CD4-positive, alpha-beta memory T cell (primary cell): ENCODE measurements around the gene RAB20. TPM values are rescaled to one million over a fixed set of nuclear protein-coding genes. Genes with fewer than 3 reads are reported as not detected.

Experiments used
- CTCF ChIA-PET: fragments of 350-600 bp; sonication (Branson Sonifier 250); formaldehyde crosslinking; loops from one replicate; lab custom pipeline; 2021; ENCODE audit warnings: inconsistent platforms; ENCODE audit not compliant: partially characterized antibody; lab: Charles Lee
- POLR2A ChIA-PET: fragments of 350-600 bp; sonication (Branson Sonifier 250); formaldehyde crosslinking; loops from one replicate; lab custom pipeline; 2021; ENCODE audit not compliant: partially characterized antibody; lab: Charles Lee
- DNase-seq, 5 donors: peaks; one replicate each; pipeline versions ENCODE4 v3.0.0 to v3.0.0-alpha.2; 2020 to 2022; ENCODE audit warnings: mixed read lengths in 1 of 5
- H3K27ac ChIP-seq: one replicate; pipeline ENCODE4 v1.7.0; 2013; ENCODE audit warnings: low read depth, low read length
- H3K27me3 ChIP-seq: 2 replicates; pipeline ENCODE4 v1.7.0; 2013; ENCODE audit warnings: mild to moderate bottlenecking, low read length, moderate library complexity; ENCODE audit not compliant: insufficient read depth
- H3K36me3 ChIP-seq: 2 replicates; pipeline ENCODE4 v1.7.0; 2013; ENCODE audit warnings: mild to moderate bottlenecking, low read length, moderate library complexity; ENCODE audit not compliant: insufficient read depth
- H3K4me1 ChIP-seq: 2 replicates; pipeline ENCODE4 v1.7.0; 2013; ENCODE audit warnings: mild to moderate bottlenecking, low read length, moderate library complexity; ENCODE audit not compliant: insufficient read depth
- H3K4me3 ChIP-seq, 2 donors: one replicate each; pipeline ENCODE4 v1.7.0; 2013; ENCODE audit warnings: low read length in 2 of 2, mild to moderate bottlenecking in 1 of 2
- H3K9me3 ChIP-seq, 2 donors: one replicate each; pipeline ENCODE4 v1.7.0; 2013; ENCODE audit warnings: low read length in 2 of 2, control low read depth in 1 of 2; ENCODE audit not compliant: control insufficient read depth in 1 of 2
- H3K27ac Mint-ChIP-seq, 7 donors: one replicate each; pipeline ENCODE4 v1.8.0; 2020 to 2021; ENCODE audit warnings: mixed read lengths in 7 of 7, mild to moderate bottlenecking in 6 of 7, inconsistent platforms in 3 of 7, moderate library complexity in 3 of 7
- H3K27me3 Mint-ChIP-seq, 2 donors: one replicate each; pipeline ENCODE4 v1.8.0; 2020 to 2021; ENCODE audit warnings: mixed read lengths in 2 of 2
- H3K36me3 Mint-ChIP-seq, 2 donors: one replicate each; pipeline ENCODE4 v1.8.0; 2020 to 2021; ENCODE audit warnings: mixed read lengths in 2 of 2, inconsistent platforms in 1 of 2, mild to moderate bottlenecking in 1 of 2
- H3K4me1 Mint-ChIP-seq, 4 donors: one replicate each; pipeline ENCODE4 v1.8.0; 2020 to 2021; ENCODE audit warnings: mixed read lengths in 4 of 4, mild to moderate bottlenecking in 1 of 4
- H3K4me3 Mint-ChIP-seq, 8 donors: one replicate each; pipeline ENCODE4 v1.8.0; 2020 to 2021; ENCODE audit warnings: mixed read lengths in 8 of 8, mild to moderate bottlenecking in 7 of 8, moderate library complexity in 6 of 8, inconsistent platforms in 3 of 8
- H3K9me3 Mint-ChIP-seq, 8 donors: one replicate each; pipeline ENCODE4 v1.8.0; 2020 to 2021; ENCODE audit warnings: mixed read lengths in 8 of 8, mild to moderate bottlenecking in 5 of 8, inconsistent platforms in 3 of 8, moderate library complexity in 1 of 8
- intact Hi-C: fragments of 100-400 bp; cut with micrococcal nuclease; formaldehyde crosslinking; loops from one replicate; pipeline ENCODE4 v1.15.1; 2023
- polyA plus RNA-seq, 2 donors: library from polyadenylated mRNA; unstranded; fragments of 300-500 nt; fragmentation: Illumina TruSeq; gene quantifications; one replicate each; pipeline ENCODE4 v1.2.3, GENCODE V29; 2021
- total RNA-seq, 2 experiments: library from RNA; stranded (reverse); gene quantifications; one replicate each; pipeline ENCODE4 v1.2.3, GENCODE V29; 2021

RAB20 gene
- total and polyA plus RNA-seq, 4 experiments from 2014 or later = 2.2 to 5.7 (median 3.0) TPM

- H3K27ac Mint-ChIP-seq = peak overlapping the region in 1 of 7 donors; percentile 75
- H3K27me3 Mint-ChIP-seq = no peaks in the 10 kb centered on the region
- H3K27me3 ChIP-seq = no peaks in the 10 kb centered on the region
- no peaks in the 10 kb centered on the region for H3K36me3 ChIP-seq
- ChIA-PET CTCF (no interaction called here), POLR2A (no interaction called here)
- H3K4me3 ChIP-seq = no peak overlapping the region
- intact Hi-C loops = no loop called here
- H3K36me3 Mint-ChIP-seq = peaks cover 2 to 7% of the 10 kb centered on the region in 2 donors
- peaks cover 0 to 1% (median 0%) of the 10 kb centered on the region in 8 donors for H3K9me3 Mint-ChIP-seq
- H3K27ac ChIP-seq = no peak overlapping the region
- no peaks in the 10 kb centered on the region for H3K9me3 ChIP-seq
- peaks cover 5 to 18% (median 9%) of the 10 kb centered on the region in 4 donors for H3K4me1 Mint-ChIP-seq
- no peak overlapping the region for H3K4me3 Mint-ChIP-seq
- peaks cover 2% of the 10 kb centered on the region for H3K4me1 ChIP-seq
- no peak for DNase-seq
These were observed 5.8 kb downstream of the RAB20 start for GRCh38 chr13:110555601-110556223.

- Mint-ChIP-seq H3K27ac (peak overlapping the region in 1 of 7 donors; percentile 30), H3K9me3 (peaks cover 0 to 1% (median 0%) of the 10 kb centered on the region in 8 donors), H3K4me3 (no peak overlapping the region), H3K36me3 (peaks cover 2 to 7% of the 10 kb centered on the region in 2 donors), H3K4me1 (peaks cover 2 to 12% (median 4%) of the 10 kb centered on the region in 4 donors), H3K27me3 (no peaks in the 10 kb centered on the region)
- CTCF ChIA-PET = no interaction called here
- Histone ChIP-seq H3K36me3 (no peaks in the 10 kb centered on the region), H3K9me3 (no peaks in the 10 kb centered on the region), H3K4me3 (no peak overlapping the region), H3K27me3 (no peaks in the 10 kb centered on the region), H3K4me1 (no peaks in the 10 kb centered on the region), H3K27ac (no peak overlapping the region)
- DNase-seq = no peak
- POLR2A ChIA-PET = interaction anchor here (0.6 kb wide), 1 partner anchor 48 kb away, joined by 3 read pairs; no protein-coding TSS in a partner anchor
- intact Hi-C loops = no loop called here
These were observed 6.6 kb downstream of the RAB20 start for GRCh38 chr13:110554946-110555345.

GRCh38 chr13:110554227-110554836, 7.2 kb downstream of the RAB20 start:
- intact Hi-C loops = no loop called here
- Mint-ChIP-seq H3K4me3 (no peak overlapping the region), H3K9me3 (peaks cover 0 to 1% (median 0%) of the 10 kb centered on the region in 8 donors), H3K27ac (peak overlapping the region in 1 of 7 donors; percentile 62), H3K27me3 (no peaks in the 10 kb centered on the region), H3K36me3 (peaks cover 2 to 7% of the 10 kb centered on the region in 2 donors), H3K4me1 (peaks cover 0 to 8% (median 4%) of the 10 kb centered on the region in 4 donors)
- Histone ChIP-seq H3K4me1 (no peaks in the 10 kb centered on the region), H3K27me3 (no peaks in the 10 kb centered on the region), H3K4me3 (no peak overlapping the region), H3K27ac (no peak overlapping the region), H3K9me3 (no peaks in the 10 kb centered on the region), H3K36me3 (no peaks in the 10 kb centered on the region)
- DNase-seq = no peak
- ChIA-PET POLR2A (interaction anchor here (0.6 kb wide), 1 partner anchor 49 kb away, joined by 3 read pairs; no protein-coding TSS in a partner anchor), CTCF (no interaction called here)

- Mint-ChIP-seq H3K9me3 (no peaks in the 10 kb centered on the region), H3K27ac (peak overlapping the region in 1 of 7 donors; percentile 15), H3K4me1 (peaks cover 0 to 8% (median 4%) of the 10 kb centered on the region in 4 donors), H3K36me3 (peaks cover 2 to 7% of the 10 kb centered on the region in 2 donors), H3K4me3 (no peak overlapping the region), H3K27me3 (no peaks in the 10 kb centered on the region)
- no peaks in the 10 kb centered on the region for H3K4me1 ChIP-seq
- no peaks in the 10 kb centered on the region for H3K27me3 ChIP-seq
- intact Hi-C loops = no loop called here
- CTCF ChIA-PET = no interaction called here
- no peak overlapping the region for H3K4me3 ChIP-seq
- H3K27ac ChIP-seq = no peak overlapping the region
- no peaks in the 10 kb centered on the region for H3K36me3 ChIP-seq
- POLR2A ChIA-PET = no interaction called here
- no peak for DNase-seq
- no peaks in the 10 kb centered on the region for H3K9me3 ChIP-seq
These were observed 8.1 kb downstream of the RAB20 start for GRCh38 chr13:110553417-110553816.

GRCh38 chr13:110552767-110553166, 8.8 kb downstream of the RAB20 start:
- ChIA-PET POLR2A (no interaction called here), CTCF (no interaction called here)
- intact Hi-C loops = no loop called here
- Mint-ChIP-seq H3K36me3 (peaks cover 2 to 7% of the 10 kb centered on the region in 2 donors), H3K27ac (no peak overlapping the region), H3K27me3 (no peaks in the 10 kb centered on the region), H3K9me3 (no peaks in the 10 kb centered on the region), H3K4me3 (no peak overlapping the region), H3K4me1 (peaks cover 0 to 8% (median 4%) of the 10 kb centered on the region in 4 donors)
- H3K36me3 ChIP-seq = no peaks in the 10 kb centered on the region
- H3K4me1 ChIP-seq = no peaks in the 10 kb centered on the region
- H3K4me3 ChIP-seq = no peak overlapping the region
- no peak overlapping the region for H3K27ac ChIP-seq
- DNase-seq = no peak
- no peaks in the 10 kb centered on the region for H3K27me3 ChIP-seq
- no peaks in the 10 kb centered on the region for H3K9me3 ChIP-seq

- Mint-ChIP-seq H3K4me3 (no peak overlapping the region), H3K27ac (no peak overlapping the region), H3K27me3 (no peaks in the 10 kb centered on the region), H3K9me3 (no peaks in the 10 kb centered on the region), H3K4me1 (peaks cover 0 to 8% (median 0%) of the 10 kb centered on the region in 4 donors), H3K36me3 (peaks cover 0 to 6% of the 10 kb centered on the region in 2 donors)
- no peaks in the 10 kb centered on the region for H3K4me1 ChIP-seq
- no peak overlapping the region for H3K4me3 ChIP-seq
- no peaks in the 10 kb centered on the region for H3K9me3 ChIP-seq
- H3K27me3 ChIP-seq = no peaks in the 10 kb centered on the region
- H3K36me3 ChIP-seq = no peaks in the 10 kb centered on the region
- ChIA-PET CTCF (no interaction called here), POLR2A (no interaction called here)
- no peak for DNase-seq
- no peak overlapping the region for H3K27ac ChIP-seq
- intact Hi-C loops = no loop called here
These were observed 10.2 kb downstream of the RAB20 start for GRCh38 chr13:110551284-110551683.

GRCh38 chr13:110549795-110550160, 11.7 kb downstream of the RAB20 start:
- Mint-ChIP-seq H3K27ac (no peak overlapping the region), H3K27me3 (no peaks in the 10 kb centered on the region), H3K4me1 (no peaks in the 10 kb centered on the region), H3K4me3 (no peak overlapping the region), H3K9me3 (peaks cover 0 to 3% (median 0%) of the 10 kb centered on the region in 8 donors), H3K36me3 (peaks cover 0 to 8% of the 10 kb centered on the region in 2 donors)
- CTCF ChIA-PET = interaction anchor here (1.0 kb wide), 1 partner anchor 271 kb away, joined by 4 read pairs; no protein-coding TSS in a partner anchor
- intact Hi-C loops = no loop called here
- DNase-seq = no peak
- Histone ChIP-seq H3K9me3 (no peaks in the 10 kb centered on the region), H3K27ac (no peak overlapping the region), H3K4me1 (no peaks in the 10 kb centered on the region), H3K4me3 (no peak overlapping the region), H3K36me3 (no peaks in the 10 kb centered on the region), H3K27me3 (no peaks in the 10 kb centered on the region)
- POLR2A ChIA-PET = no interaction called here
